22Rv1 (cell line): Measurements from ENCODE around the gene EPB42.

Source experiments
- H3K27ac ChIP-seq: fragments of 450-650 bp; 2 replicates; pipeline ENCODE4 v1.5.1; 2017
- ZFX ChIP-seq: fragments of 450-650 bp; IDR thresholded peaks from 2 replicates; pipeline ENCODE4 v1.6.1; 2017; ENCODE audit warnings: antibody characterized with exemption, borderline replicate concordance
- TF ChIP-seq, protein P1 (sequence below): fragments of 450-650 bp; IDR thresholded peaks from 2 replicates; pipeline ENCODE4 v1.5.1; 2017; ENCODE audit warnings: mild to moderate bottlenecking

Gene EPB42

DNA sequence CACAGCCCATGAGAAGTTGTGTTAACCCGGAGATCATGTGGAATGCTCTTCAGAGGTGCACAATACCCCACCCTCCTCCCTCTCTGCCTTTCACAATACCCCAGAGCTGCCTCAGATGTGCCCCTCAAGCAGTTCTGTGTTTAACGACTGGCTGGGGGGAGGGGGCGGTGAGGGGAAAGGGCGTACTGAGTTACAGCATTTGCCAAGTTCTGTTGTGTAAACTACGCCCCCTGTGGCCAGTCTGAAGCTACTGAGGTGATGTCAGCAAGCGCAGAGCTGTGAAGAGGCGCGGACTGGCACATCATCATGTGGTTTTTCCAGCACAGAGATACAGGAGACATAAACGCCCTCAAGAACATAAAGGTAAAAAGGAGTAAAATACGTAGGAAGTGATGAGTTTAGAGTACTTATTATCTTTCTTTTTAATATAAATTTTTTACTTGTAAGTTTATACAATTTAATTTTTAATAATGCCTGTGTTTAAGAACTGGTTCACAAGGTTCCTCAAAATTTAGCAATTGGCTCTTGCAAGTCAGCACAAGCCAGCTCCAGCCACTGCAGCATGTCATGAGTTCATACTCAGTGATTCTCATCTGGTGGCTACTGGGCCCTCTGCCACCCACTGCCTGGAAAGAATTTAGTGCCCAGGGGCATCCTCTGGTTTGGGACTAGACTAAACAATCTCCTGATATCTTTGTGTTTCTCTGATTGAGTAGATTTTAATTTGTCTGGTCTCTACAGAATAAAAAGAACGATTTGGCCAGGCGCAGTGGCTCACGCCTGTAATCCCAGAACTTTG lies 1.7 kb downstream of the EPB42 start:
- TF ChIP-seq ZFX, result no peak
- TF ChIP-seq, protein P1, sequence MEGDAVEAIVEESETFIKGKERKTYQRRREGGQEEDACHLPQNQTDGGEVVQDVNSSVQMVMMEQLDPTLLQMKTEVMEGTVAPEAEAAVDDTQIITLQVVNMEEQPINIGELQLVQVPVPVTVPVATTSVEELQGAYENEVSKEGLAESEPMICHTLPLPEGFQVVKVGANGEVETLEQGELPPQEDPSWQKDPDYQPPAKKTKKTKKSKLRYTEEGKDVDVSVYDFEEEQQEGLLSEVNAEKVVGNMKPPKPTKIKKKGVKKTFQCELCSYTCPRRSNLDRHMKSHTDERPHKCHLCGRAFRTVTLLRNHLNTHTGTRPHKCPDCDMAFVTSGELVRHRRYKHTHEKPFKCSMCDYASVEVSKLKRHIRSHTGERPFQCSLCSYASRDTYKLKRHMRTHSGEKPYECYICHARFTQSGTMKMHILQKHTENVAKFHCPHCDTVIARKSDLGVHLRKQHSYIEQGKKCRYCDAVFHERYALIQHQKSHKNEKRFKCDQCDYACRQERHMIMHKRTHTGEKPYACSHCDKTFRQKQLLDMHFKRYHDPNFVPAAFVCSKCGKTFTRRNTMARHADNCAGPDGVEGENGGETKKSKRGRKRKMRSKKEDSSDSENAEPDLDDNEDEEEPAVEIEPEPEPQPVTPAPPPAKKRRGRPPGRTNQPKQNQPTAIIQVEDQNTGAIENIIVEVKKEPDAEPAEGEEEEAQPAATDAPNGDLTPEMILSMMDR, result peak; percentile 28

DNA sequence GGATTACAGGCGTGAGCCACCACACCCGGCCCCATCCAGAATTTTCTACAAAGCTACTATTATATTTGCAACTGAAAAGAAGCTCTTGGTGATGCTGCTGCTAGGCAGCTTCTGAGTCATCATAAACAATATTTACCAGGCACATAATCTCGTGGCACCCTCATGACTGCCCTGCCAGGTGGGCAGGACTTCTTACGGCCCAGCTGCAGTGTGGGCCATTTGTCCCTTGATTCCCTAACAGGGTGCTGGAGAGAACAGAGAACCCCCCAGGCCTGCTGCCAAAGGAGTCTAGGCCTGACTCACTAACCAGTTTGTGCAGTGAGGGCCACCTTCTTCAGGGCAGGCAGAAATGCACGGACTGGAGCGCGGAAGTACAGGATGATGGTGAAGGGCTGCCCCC lies 4.9 kb downstream of the EPB42 start:
- TF ChIP-seq, protein P1, result no peak
- no peak for TF ChIP-seq ZFX
- no peak overlapping the region for H3K27ac ChIP-seq

More for the DNA sequence above, 1.7 kb downstream of the EPB42 start:
- no peak overlapping the region for H3K27ac ChIP-seq

DNA sequence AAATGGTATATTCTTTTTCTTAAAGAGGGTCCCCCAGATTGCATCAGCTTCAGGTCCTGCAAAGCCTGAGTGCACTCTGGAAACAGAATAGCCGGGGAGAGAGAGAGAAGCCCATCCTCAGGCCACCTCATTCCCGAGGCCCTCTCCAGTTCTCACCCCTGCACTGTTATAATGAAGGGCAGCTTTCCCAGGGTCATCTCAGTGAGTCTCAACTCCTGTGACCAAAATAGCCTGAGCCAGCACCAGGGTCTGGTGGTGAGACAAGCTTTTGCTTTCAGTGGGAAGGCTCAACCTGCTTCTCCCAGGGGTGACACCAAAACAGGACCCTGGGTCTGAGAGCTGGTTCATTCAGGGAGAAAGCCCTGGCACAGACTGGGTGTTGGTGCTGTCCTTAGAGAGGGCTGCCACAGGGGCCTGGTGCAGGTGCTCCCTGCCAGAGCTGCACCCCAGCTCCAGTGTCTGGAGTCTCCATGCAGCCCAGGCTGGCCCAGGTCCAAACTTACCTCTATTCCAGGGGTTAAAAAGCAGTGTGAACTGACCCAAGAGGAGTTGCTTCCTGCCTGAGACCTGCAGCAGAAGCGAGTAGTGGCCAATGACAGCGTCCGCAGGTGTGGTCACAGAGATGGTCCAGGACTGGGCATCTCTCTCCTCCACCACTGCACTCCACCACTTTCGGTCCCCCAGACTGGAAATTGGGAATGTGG lies 6.1 kb downstream of the EPB42 start:
- no peak overlapping the region for H3K27ac ChIP-seq
- no peak for TF ChIP-seq ZFX
- TF ChIP-seq, protein P1, result no peak

DNA sequence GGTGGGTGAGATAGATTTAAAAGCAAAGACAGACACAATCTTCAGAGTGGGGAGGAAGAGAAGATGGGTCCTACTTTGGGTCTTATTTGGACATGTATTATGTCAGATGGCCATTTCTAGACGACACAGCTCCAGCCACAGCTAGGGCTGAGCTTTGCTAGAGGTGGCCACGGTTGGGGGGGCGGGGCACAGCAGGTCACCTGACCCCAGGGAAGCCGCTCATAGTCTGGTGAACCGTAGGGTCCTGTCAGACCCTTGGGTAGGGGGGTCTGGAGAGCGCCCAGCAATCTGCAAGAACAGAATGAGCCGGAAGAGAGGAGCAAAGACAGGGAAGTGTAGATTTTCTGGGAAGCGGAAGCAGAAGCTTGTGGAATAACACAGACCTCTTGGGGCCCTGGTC lies 6.6 kb downstream of the EPB42 start:
- TF ChIP-seq, protein P1, result no peak
- no peak for TF ChIP-seq ZFX
- H3K27ac ChIP-seq, result no peak overlapping the region

DNA sequence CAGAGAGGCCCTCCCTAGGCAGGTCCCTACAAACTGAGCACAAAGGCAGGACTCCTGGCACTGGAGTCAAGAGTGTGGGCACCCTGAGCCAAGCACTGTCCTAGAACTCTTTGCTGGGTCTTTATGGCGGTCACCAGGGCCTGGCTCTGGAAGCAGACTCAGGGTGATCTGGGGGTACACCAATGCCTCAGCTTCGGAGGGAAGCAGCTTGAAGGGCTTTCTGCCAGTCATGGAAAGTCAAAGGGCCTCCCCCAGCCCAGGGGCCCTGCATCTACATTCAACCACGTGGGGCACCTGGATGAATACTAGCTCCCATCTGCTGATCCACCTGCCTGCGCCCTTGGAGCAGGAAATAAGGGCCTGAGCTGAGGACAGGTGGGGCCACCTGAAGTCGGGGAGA lies 7.4 kb downstream of the EPB42 start:
- no peak overlapping the region for H3K27ac ChIP-seq
- TF ChIP-seq, protein P1, result no peak
- no peak for TF ChIP-seq ZFX

DNA sequence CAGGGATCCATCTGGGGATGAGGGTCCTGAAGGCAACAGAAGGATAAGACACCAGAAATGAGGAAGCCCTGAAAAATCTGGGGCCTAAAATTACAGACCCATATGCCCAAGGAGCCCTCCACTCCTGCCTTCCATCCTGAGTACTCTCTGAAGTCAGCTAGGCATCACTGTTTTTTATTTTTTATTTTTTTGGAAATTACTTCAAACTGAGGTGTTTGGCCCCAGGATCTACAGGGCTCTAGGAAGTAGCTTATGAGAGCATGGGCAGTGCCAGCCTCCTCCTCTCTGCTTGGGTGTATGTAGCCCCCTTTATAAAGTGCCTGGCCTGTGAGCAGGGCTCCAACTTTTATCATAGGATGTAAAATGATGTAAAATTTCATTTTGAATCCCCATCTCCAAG lies 7.9 kb downstream of the EPB42 start:
- no peak overlapping the region for H3K27ac ChIP-seq
- no peak for TF ChIP-seq ZFX
- TF ChIP-seq, protein P1, result no peak

DNA sequence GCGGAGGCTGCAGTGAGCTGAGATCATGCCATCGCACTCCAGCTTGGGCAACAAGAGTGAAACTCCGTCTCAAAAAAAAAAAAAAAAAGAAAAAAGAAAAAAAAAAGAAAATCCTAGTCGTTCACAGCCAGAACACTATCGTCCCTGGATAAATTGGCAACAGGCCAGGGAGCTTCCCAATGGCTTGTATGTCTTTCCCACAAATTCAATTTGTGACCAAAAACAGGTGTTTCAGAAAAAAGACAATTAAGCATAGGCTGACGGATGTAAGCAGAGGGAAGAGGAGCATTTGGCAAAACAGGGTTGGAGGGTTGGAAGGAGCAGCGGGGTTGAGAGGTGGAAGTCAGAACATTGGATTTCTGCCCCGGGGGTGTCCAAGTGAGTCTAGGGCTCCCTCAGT lies 8.5 kb downstream of the EPB42 start:
- TF ChIP-seq ZFX, result no peak
- TF ChIP-seq, protein P1, result no peak

More for the DNA sequence above, 8.5 kb downstream of the EPB42 start:
- H3K27ac ChIP-seq, result no peak overlapping the region
